Spleen (tissue), 7 donors: ENCODE measurements around the gene AXDND1.

ENCODE experiments used
- CTCF ChIP-seq, 11 experiments: fragments of 200-600 bp in 7 of 11; fragments of 450-650 bp in 4 of 11; sonication (generic) in 4 of 11; IDR thresholded peaks in 8 of 11; conservative IDR thresholded peaks in 3 of 11; 1 replicate in 7 of 11; 2 replicates in 4 of 11; pipeline versions ENCODE4 v1.4.0 to v1.8.0; 2016 to 2021; ENCODE audit warnings: antibody characterized with exemption in 11 of 11, inconsistent platforms in 4 of 11, mild to moderate bottlenecking in 1 of 11
- POLR2A ChIP-seq, 3 donors: fragments of 450-650 bp; IDR thresholded peaks; one replicate each; pipeline ENCODE4 v1.5.1; 2017; ENCODE audit warnings: antibody characterized with exemption in 3 of 3, mild to moderate bottlenecking in 1 of 3
- POLR2AphosphoS5 ChIP-seq, 3 donors: sonication (generic); formaldehyde crosslinking; IDR thresholded peaks; one replicate each; pipeline ENCODE4 v1.5.1; 2017; ENCODE audit warnings: antibody characterized with exemption in 3 of 3
- donor health status: DM: no; HTN: no; CAD: no; lungs with moderate emphysema.
- donor health status: DM: no; HTN: no; CAD: no.
- donor health status: DM: no; HTN: no; CAD: no.

- TF ChIP-seq CTCF (IDR thresholded peaks at IDR 0.05 in 8 of 11, conservative IDR thresholded peaks at IDR 0.05 in 3 of 11): no peak
- TF ChIP-seq POLR2A (IDR thresholded peaks at IDR 0.05): no peak
- no peak for TF ChIP-seq POLR2AphosphoS5 (IDR thresholded peaks at IDR 0.05)
Observed at GRCh38 chr1:179322557-179322956, 43.2 kb upstream of the AXDND1 start.
